ENCODE data around the gene POPDC3.

Gene POPDC3

GRCh38 chr6:105215506-105215905, 35.7 kb upstream of the POPDC3 start:
- DNase-seq (ENCODE audit: low read depth in 2 of 2), result no peak
- TF ChIP-seq, protein P1, sequence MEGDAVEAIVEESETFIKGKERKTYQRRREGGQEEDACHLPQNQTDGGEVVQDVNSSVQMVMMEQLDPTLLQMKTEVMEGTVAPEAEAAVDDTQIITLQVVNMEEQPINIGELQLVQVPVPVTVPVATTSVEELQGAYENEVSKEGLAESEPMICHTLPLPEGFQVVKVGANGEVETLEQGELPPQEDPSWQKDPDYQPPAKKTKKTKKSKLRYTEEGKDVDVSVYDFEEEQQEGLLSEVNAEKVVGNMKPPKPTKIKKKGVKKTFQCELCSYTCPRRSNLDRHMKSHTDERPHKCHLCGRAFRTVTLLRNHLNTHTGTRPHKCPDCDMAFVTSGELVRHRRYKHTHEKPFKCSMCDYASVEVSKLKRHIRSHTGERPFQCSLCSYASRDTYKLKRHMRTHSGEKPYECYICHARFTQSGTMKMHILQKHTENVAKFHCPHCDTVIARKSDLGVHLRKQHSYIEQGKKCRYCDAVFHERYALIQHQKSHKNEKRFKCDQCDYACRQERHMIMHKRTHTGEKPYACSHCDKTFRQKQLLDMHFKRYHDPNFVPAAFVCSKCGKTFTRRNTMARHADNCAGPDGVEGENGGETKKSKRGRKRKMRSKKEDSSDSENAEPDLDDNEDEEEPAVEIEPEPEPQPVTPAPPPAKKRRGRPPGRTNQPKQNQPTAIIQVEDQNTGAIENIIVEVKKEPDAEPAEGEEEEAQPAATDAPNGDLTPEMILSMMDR (IDR thresholded peaks at IDR 0.05; ENCODE audit: low read depth, low read length), result no peak
- no peak overlapping the region for H3K4me3 ChIP-seq (replicated peaks in 1 of 2; ENCODE audit: low read depth in 2 of 2, low read length in 2 of 2)

DNA sequence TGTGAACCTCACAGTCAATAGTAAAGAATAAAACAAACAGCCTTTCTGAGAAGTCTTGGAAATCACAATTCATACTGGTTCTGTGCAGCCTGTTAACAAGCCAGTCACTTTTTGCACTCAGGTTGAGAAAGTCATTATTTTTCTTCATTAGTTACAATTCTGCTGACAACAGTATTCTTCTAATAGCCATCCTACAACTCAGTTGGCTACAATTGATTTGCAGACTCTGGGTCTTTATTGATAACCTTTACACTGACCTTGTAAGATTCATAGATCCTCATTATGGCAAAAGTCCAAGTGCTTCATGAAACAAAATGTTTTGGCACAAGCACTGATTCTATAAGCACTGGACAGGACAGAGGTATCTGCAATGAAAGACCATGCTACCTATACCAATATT, 34.9 kb upstream of the POPDC3 start:
- DNase-seq (ENCODE audit: low read depth in 2 of 2), result no peak

GRCh38 chr6:105213272-105213671, 33.5 kb upstream of the POPDC3 start:
- DNase-seq (ENCODE audit: low read depth in 2 of 2), result no peak
- TF ChIP-seq, protein P1 (IDR thresholded peaks at IDR 0.05; ENCODE audit: low read depth, low read length), result no peak

More for the DNA sequence above, 34.9 kb upstream of the POPDC3 start:
- no peak overlapping the region for H3K4me3 ChIP-seq (replicated peaks in 1 of 2; ENCODE audit: low read depth in 2 of 2, low read length in 2 of 2)
- TF ChIP-seq, protein P1 (IDR thresholded peaks at IDR 0.05; ENCODE audit: low read depth, low read length), result no peak

GRCh38 chr6:105212587-105212986, 32.8 kb upstream of the POPDC3 start:
- no peak overlapping the region for H3K4me3 ChIP-seq (replicated peaks in 1 of 2; ENCODE audit: low read depth in 2 of 2, low read length in 2 of 2)
- DNase-seq (ENCODE audit: low read depth in 2 of 2), result no peak
- TF ChIP-seq, protein P1 (IDR thresholded peaks at IDR 0.05; ENCODE audit: low read depth, low read length), result no peak

More at GRCh38 chr6:105213272-105213671, 33.5 kb upstream of the POPDC3 start:
- H3K4me3 ChIP-seq (replicated peaks in 1 of 2; ENCODE audit: low read depth in 2 of 2, low read length in 2 of 2), result no peak overlapping the region

GRCh38 chr6:105211831-105212230, 32.0 kb upstream of the POPDC3 start:
- no peak overlapping the region for H3K4me3 ChIP-seq (replicated peaks in 1 of 2; ENCODE audit: low read depth in 2 of 2, low read length in 2 of 2)
- TF ChIP-seq, protein P1 (IDR thresholded peaks at IDR 0.05; ENCODE audit: low read depth, low read length), result no peak
- DNase-seq (ENCODE audit: low read depth in 2 of 2), result peak in 1 of 2 donors; percentile 55

GRCh38 chr6:105210932-105211531, 31.2 kb upstream of the POPDC3 start:
- TF ChIP-seq, protein P1 (IDR thresholded peaks at IDR 0.05; ENCODE audit: low read depth, low read length), result no peak
- H3K4me3 ChIP-seq (replicated peaks in 1 of 2; ENCODE audit: low read depth in 2 of 2, low read length in 2 of 2), result no peak overlapping the region
- DNase-seq (ENCODE audit: low read depth in 2 of 2), result no peak
